ENCODE data around the gene ZBTB25. TPM values are rescaled to one million over a fixed set of nuclear protein-coding genes. Genes with fewer than 3 reads are reported as not detected.

Gene ZBTB25
- total RNA-seq, 1 donor from 2014 or later: 13.1 TPM

- H3K27me3 ChIP-seq: no peaks in the 10 kb centered on the region
- peaks cover 54% of the 10 kb centered on the region for H3K4me1 ChIP-seq
- DNase-seq (peak; percentile 96), ATAC-seq (peak; percentile 71)
- H3K36me3 ChIP-seq: no peaks in the 10 kb centered on the region
- H3K9me3 ChIP-seq: no peaks in the 10 kb centered on the region
- no peak for TF ChIP-seq CTCF (IDR thresholded peaks at IDR 0.05)
- intact Hi-C loops (cut with DNase I): no loop called here
- H3K4me3 ChIP-seq: peak within 1 kb of the TSS; percentile 90
- H3K27ac ChIP-seq: peak within 1 kb of the TSS; percentile 98
Observed at GRCh38 chr14:64504310-64504896, 765 bp upstream of the ZBTB25 start, which contains the start of gene ZBTB1. Gene ZBTB1, plus strand, starts transcription at chr14:64504770. Its CDS starts 16,735 bp downstream, at chr14:64521505.

GRCh38 chr14:64502887-64503433 is 678 bp downstream of the ZBTB25 start:
- Histone ChIP-seq H3K36me3 (peaks cover under 1% of the 10 kb centered on the region), H3K27me3 (no peaks in the 10 kb centered on the region), H3K4me3 (peak overlapping the region; percentile 90), H3K27ac (peak overlapping the region; percentile 98), H3K4me1 (peaks cover 42% of the 10 kb centered on the region), H3K9me3 (no peaks in the 10 kb centered on the region)
- no peak for TF ChIP-seq CTCF (IDR thresholded peaks at IDR 0.05)
- ATAC-seq: no peak
- intact Hi-C loops (cut with DNase I): no loop called here
- no peak for DNase-seq

GRCh38 chr14:64502456-64502855 is 1.2 kb downstream of the ZBTB25 start:
- Histone ChIP-seq H3K4me1 (peaks cover 38% of the 10 kb centered on the region), H3K27me3 (no peaks in the 10 kb centered on the region), H3K36me3 (peaks cover 5% of the 10 kb centered on the region), H3K27ac (peak overlapping the region; percentile 98), H3K9me3 (no peaks in the 10 kb centered on the region), H3K4me3 (peak overlapping the region; percentile 90)
- DNase-seq (no peak), ATAC-seq (no peak)
- TF ChIP-seq CTCF (IDR thresholded peaks at IDR 0.05): no peak
- intact Hi-C loops (cut with DNase I): no loop called here

GRCh38 chr14:64501411-64502171 is 2.0 kb downstream of the ZBTB25 start:
- Histone ChIP-seq H3K36me3 (peaks cover 5% of the 10 kb centered on the region), H3K9me3 (no peaks in the 10 kb centered on the region), H3K4me3 (peak overlapping the region; percentile 90), H3K27ac (peak overlapping the region; percentile 98), H3K27me3 (no peaks in the 10 kb centered on the region), H3K4me1 (peaks cover 29% of the 10 kb centered on the region)
- peak; percentile 3 for ATAC-seq
- intact Hi-C loops (cut with DNase I): no loop called here
- TF ChIP-seq CTCF (IDR thresholded peaks at IDR 0.05): no peak
- DNase-seq: peak; percentile 66

- H3K9me3 ChIP-seq: no peaks in the 10 kb centered on the region
- peaks cover 27% of the 10 kb centered on the region for H3K4me1 ChIP-seq
- intact Hi-C loops (cut with DNase I): no loop called here
- DNase-seq: no peak
- no peak for ATAC-seq
- H3K27ac ChIP-seq: no peak overlapping the region
- no peak for TF ChIP-seq CTCF (IDR thresholded peaks at IDR 0.05)
- H3K4me3 ChIP-seq: no peak overlapping the region
- no peaks in the 10 kb centered on the region for H3K27me3 ChIP-seq
- H3K36me3 ChIP-seq: peaks cover 11% of the 10 kb centered on the region
Observed at GRCh38 chr14:64500088-64500487, 3.5 kb downstream of the ZBTB25 start.

Measured in upper lobe of right lung (tissue), 1 donor.